HG03575 (cell line): Measurements from ENCODE around the gene CCND1.
"Not testable (repeated sequence)": the region's sequence is repeated elsewhere in the genome, so short reads cannot be mapped to it uniquely, and the experiment has no call there.

Source experiments
- ATAC-seq: cut with Tn5 transposase; IDR thresholded peaks from one replicate; pipeline ENCODE4 v1.9.1; 2021; ENCODE audit not compliant: unreplicated experiment, insufficient number of reproducible peaks, low FRiP score; ENCODE audit errors: extremely low read depth

The CCND1 gene

DNA sequence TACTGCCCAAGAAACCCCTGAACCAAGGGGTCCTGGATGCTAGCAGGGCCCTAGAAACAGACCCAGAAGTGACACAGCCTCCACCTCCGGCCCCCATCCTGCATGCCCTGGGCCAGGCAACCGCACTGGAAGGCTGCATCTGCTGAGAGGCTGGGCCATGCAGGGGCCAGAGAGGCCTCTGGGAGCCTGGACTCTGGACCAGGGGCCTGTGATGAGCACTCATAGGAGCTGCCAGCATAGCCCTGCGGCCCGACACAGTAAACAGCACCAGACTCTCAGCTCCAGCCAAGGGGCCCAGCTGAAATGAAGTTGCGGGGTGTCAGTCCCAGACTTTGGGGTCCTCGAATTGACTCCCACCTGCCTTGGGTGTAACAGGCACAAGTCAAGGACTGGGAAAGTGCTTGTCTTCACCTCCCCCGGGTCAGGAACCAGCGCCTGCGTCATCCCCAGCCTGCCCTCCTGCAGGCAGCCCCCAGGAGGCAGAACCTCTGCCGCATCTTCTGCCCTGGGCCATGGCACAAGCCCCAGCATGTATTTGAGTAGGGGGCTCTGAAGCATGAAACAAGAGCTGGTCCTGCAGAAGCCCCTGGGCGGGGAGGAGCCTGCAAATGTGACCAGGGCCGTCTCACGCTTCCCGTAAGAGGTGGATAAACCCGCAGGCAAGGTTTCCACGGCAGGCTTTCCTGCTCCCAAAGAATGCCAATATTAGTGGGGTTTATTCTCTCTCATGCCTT lies 25.2 kb upstream of the CCND1 start:
- ATAC-seq: no peak

DNA sequence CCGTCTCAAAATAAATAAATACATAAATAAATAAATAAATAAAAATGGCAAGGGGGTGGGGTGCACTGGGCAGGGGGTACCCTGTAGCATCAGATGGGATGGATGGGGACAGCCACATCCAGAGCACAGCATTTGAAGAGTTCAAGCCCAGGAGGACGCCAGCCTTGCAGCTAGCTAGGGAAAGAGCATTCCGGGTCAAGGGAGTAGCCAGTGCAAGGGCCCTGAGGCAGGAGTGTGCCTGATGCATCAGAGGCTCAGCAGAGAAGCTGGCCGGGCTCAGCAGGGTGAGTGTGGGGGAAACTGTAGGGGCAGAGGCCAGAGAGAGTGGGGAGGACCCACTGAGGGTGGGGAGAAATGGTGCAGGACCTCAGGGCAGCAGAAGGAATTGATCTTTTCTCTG lies 23.7 kb upstream of the CCND1 start:
- ATAC-seq: no peak

- no peak for ATAC-seq
Measured at GRCh38 chr11:69617682-69618081, 23.3 kb upstream of the CCND1 start.

GRCh38 chr11:69618237-69618636 lies 22.7 kb upstream of the CCND1 start:
- ATAC-seq: no peak

DNA sequence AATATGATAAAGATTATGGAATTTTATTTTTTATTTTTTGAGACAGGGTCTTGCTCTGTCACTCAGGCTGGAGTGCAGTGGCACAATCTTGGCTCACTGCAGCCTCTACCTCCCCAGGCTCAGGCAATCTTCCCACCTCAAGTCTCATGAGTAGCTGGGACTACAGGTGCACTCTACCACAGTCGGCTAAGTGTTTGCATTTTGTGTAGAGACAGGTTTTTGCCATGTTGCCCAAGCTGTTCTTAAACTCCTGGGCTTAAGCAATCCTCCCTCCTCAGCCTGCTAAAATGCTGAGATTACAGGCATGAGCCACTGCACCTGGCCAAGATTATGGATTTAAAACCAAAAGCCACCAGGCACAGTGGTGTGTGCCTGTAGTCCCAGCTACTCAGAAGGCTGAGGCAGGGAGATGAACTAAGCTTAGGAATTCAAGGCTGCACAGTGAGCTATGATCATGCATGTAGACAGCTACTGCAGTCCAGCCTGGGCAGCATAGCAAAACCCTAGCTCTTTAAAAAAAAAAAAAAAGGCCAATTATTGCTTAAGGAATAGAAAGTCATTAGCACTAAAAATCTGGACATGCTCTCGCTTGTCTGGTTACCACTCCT lies 20.2 kb upstream of the CCND1 start:
- no peak for ATAC-seq

- ATAC-seq: not testable (repeated sequence)
Measured at GRCh38 chr11:69622097-69622681, 18.8 kb upstream of the CCND1 start.

DNA sequence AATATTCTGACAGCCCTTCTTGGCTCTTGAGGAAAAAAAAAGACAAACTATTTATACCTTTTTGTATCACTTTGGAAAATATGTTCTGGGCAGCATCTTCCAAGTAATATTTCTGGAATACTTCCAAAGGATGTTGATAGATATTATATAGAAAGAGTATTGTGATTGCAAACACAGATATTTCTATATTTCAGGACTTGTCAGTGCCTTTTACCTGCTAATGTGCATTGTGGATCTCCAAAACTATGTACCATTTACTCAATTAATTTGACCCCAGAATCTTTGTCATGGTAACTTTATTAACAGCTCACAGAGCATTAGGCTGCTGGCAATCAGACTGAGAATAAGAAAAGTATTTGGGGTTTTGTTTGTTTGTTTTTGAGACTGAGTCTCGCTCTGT lies 16.7 kb upstream of the CCND1 start:
- no peak for ATAC-seq

- ATAC-seq: no peak
Measured at GRCh38 chr11:69625476-69625875, 15.5 kb upstream of the CCND1 start.

DNA sequence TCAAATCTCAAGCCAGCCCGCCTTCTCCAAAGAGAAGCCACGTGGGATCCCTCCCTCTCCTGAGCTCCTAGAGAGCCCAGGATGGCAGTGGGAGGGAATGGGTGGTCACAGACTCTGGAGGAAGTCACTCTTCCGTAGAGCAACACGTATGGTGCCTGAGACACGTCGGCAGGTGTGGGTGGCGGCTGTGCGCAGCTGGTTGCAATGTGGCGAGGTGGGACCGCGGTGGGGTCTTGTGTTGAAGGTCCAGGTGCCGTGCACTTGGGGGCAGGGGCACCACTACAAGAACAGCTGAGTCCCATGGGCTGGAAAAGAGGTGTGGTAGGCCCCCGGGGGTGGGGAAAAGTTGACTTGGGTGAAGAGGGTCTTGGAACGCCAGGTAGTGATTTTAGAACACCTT lies 13.4 kb upstream of the CCND1 start:
- ATAC-seq: no peak

DNA sequence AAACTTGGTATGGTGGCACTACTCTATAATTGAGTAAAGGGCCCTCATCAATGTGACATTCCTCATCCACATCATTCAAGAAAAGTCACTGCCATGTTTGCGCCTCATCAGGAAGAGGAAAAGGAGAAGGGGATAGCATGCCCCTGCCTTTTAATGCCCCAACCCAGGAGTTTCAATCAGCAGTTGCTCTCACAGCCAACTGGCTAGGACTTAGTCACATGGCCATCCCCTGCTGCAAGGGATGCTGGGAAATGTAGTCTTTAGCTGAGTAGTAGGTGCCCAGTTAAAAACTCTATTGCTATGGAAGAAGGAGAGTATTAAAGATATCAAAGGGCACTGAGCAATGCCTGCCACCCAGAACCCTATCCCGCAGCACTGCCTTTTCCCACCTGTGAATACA lies 10.9 kb upstream of the CCND1 start:
- no peak for ATAC-seq

DNA sequence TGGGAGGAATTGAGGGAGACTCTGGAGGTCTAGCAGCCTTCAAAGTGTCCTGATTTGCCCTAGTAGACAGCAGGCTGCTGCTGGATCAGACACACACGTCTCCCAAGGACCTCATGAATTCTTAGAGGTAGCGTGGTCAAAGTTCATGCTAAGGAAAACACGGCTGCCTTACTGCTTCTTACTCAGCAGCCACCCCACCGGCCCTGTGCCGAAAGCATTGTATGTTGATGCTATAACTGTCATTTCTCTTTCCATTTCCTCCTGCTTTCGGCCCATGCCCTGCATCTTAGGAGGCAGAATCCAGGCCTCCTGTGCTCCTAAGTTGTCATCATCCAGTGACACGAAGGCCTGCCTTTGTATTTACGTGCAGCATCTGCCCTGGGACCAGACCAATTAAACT lies 10.5 kb upstream of the CCND1 start:
- ATAC-seq: no peak

DNA sequence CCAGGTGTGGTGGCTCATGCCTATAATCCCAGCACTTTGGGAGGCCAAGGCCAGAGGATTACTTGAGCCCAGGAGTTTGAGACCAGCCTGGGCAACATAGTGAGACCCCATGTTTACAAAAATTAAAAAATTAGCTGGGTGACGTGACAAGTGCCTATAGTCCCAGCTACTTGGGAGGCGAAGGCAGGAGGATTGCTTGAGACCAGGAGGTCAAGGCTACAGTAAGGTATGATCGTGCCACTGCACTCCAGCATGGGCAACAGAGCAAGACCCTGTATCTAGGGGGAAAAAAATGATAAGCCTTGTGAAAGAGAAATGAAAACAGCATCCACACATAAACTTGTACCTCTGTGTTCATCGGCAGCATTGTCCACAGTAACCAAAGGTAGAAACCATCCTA lies 8.1 kb upstream of the CCND1 start:
- ATAC-seq: no peak

- no peak for ATAC-seq
Measured at GRCh38 chr11:69634069-69634468, 6.9 kb upstream of the CCND1 start.

DNA sequence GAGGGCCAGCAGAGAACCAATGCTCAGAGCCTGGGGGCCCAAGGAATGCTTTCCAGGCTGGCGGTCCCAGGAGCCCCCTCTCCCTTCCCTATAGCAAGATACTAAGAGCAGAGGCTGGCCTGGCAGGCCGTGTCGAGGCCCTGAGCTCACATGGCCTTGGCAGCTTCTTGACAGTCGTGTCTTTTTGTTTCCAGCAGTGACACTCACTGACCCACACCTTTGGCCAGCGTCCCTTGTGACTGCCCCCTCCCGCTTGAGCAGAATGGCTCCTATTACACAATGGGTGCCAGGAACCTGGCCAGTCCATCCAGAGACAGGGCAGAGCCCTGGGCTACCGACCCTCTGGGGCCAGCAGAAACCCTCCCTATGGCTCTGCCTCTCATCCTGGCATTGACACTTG lies 6.4 kb upstream of the CCND1 start:
- ATAC-seq: no peak

GRCh38 chr11:69635195-69635594 lies 5.8 kb upstream of the CCND1 start:
- ATAC-seq: no peak

- ATAC-seq: no peak
Measured at GRCh38 chr11:69635804-69636511, 5.0 kb upstream of the CCND1 start.

- ATAC-seq: no peak
Measured at GRCh38 chr11:69636512-69637197, 4.3 kb upstream of the CCND1 start.

DNA sequence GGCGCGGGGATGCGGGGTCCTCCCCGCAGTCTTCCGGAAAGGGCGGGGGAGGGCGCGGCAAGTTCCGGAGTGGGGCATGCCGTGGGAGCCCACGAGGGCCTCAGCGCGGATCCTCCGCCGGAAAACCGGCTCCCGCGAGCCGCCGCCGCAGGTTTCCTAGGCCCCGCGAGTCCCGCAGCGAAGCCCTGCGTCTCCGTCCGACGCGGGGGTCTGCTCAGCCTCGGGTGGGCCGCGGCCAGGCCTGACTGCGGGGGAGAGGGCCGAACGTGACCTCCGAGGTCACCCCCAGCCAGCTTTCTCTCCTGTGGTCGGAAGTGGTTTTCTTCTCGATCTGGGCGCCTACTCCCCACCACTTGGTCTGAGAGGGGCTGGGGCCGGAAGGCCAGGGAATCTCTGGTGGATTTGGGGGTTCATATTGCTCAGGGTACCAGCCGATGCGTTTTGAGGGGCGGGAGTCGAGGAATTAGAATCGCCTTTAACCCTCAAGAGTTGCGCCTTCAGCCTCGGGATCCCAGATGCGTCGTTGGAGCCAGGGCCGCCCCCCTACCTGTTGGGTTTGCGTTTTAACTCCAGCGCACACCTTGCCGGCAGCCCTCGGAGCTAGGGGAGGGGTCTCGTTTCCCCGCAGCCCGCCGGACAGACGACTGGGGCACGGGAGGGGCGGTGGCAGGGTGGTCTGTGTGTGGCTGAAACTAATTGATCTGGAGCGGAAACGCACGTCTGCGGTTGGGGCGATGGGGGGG lies 3.6 kb upstream of the CCND1 start:
- ATAC-seq: no peak
